Kidney (tissue), 14 donors: ENCODE measurements around the gene AP2A2. TPM values are rescaled to one million over a fixed set of nuclear protein-coding genes. Genes with fewer than 3 reads are reported as not detected.

Experiments
- DNase-seq, 5 donors: peaks; one replicate each; pipeline ENCODE4 v3.0.0-alpha.2; 2013 to 2020
- FAIRE-seq: peaks from 2 replicates; lab custom pipeline; 2012; peaks lifted over from hg19 to GRCh38; lab: Jason Lieb, UNC
- H3K27ac ChIP-seq, 2 donors: one replicate each; pipeline ENCODE4 v1.7.0; 2013; ENCODE audit warnings: low read depth in 2 of 2, low read length in 2 of 2, inconsistent platforms in 1 of 2
- H3K27me3 ChIP-seq: one replicate; pipeline ENCODE4 v1.7.1; 2013; ENCODE audit warnings: low read length, inconsistent platforms; ENCODE audit not compliant: control insufficient read depth, insufficient read depth
- H3K36me3 ChIP-seq, 3 donors: one replicate each; pipeline versions ENCODE4 v1.7.0 to v1.7.1; 2013; ENCODE audit warnings: low read length in 3 of 3, control low read depth in 1 of 3, inconsistent platforms in 1 of 3; ENCODE audit not compliant: insufficient read depth in 3 of 3, control insufficient read depth in 2 of 3
- H3K4me1 ChIP-seq, 3 donors: one replicate each; pipeline versions ENCODE4 v1.7.0 to v1.7.1; 2013; ENCODE audit warnings: low read length in 3 of 3, inconsistent platforms in 1 of 3, low read depth in 1 of 3; ENCODE audit not compliant: control insufficient read depth in 2 of 3, insufficient read depth in 2 of 3
- H3K4me3 ChIP-seq, 3 donors: one replicate each; pipeline versions ENCODE4 v1.7.0 to v1.8.1; 2013; ENCODE audit warnings: low read length in 3 of 3, control low read depth in 1 of 3, inconsistent platforms in 1 of 3
- H3K9ac ChIP-seq, 3 donors: one replicate each; pipeline versions ENCODE4 v1.7.0 to v1.7.1; 2013; ENCODE audit warnings: low read length in 3 of 3, control low read depth in 1 of 3, inconsistent platforms in 1 of 3
- H3K9me3 ChIP-seq, 3 donors: one replicate each; pipeline versions ENCODE4 v1.7.0 to v1.7.1; 2013; ENCODE audit warnings: low read length in 3 of 3, control low read depth in 1 of 3, inconsistent platforms in 1 of 3; ENCODE audit not compliant: control insufficient read depth in 2 of 3, insufficient read depth in 1 of 3
- intact Hi-C: fragments of 100-400 bp; cut with DNase I; formaldehyde crosslinking; loops from one replicate; pipeline ENCODE4 v1.11.1; 2022
- polyA plus RNA-seq: library from polyadenylated mRNA; stranded (reverse); fragments of 350-450 nt; fragmentation: Illumina TruSeq; extraction: RNeasy Lipid Tissue Mini Kit (QIAGEN cat#74804); gene quantifications from one replicate; pipeline ENCODE4 v1.2.3, GENCODE V29; 2014; ENCODE audit warnings: low read depth, low replicate concordance; ENCODE audit not compliant: insufficient read depth
- total RNA-seq: library from RNA; stranded (reverse); fragmentation: NEBNext Ultra II Directional; extraction: Animal tissue kit (Norgen Biotek cat#: 25700); gene quantifications from one replicate; pipeline ENCODE4 v1.2.1, GENCODE V29; 2021
- TF ChIP-seq, protein P1 (sequence below): IDR thresholded peaks from 3 replicates; pipeline ENCODE4 v1.5.1; 2012; ENCODE audit warnings: mild to moderate bottlenecking, moderate library complexity, borderline replicate concordance; ENCODE audit not compliant: insufficient read depth; ENCODE audit errors: extremely low read depth
- donor health status: control.
- donor health status: control.
- donor health status: control.
- donor health status: control.
- donor health status: control.
- donor health status: DM: yes; HTN: yes; CAD: no.
- donor health status: Normal renal cell carcinoma (clear cell type).

The AP2A2 gene
- total and polyA plus RNA-seq, 2 donors from 2014 or later = 76.5 to 144 TPM

DNA sequence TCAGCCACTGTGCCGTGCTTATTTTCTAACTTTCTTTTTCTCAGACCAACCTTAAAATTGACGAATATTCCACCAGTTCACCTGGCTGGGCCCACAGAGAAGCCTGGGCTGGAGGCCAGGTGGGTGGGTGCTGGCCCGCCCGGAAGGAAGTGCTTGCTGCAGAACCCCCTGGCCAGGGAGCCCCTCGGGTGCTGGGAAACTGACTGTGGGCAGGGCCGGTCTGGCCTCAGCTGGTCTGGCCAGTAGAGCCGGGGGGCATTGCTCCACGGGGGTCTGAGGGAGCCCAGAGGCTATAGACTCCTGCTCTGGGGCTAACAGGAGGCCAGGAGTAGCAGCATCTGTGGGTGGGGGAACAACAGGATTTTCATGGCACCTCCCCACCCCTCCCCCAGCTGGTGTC, 8.2 kb upstream of the AP2A2 start:
- H3K9me3 ChIP-seq = no peaks in the 10 kb centered on the region
- H3K4me1 ChIP-seq = no peaks in the 10 kb centered on the region
- no peak for DNase-seq
- intact Hi-C loops = no loop called here
- no peaks in the 10 kb centered on the region for H3K36me3 ChIP-seq
- no peak for FAIRE-seq
- H3K4me3 ChIP-seq = no peak overlapping the region
- TF ChIP-seq, protein P1, sequence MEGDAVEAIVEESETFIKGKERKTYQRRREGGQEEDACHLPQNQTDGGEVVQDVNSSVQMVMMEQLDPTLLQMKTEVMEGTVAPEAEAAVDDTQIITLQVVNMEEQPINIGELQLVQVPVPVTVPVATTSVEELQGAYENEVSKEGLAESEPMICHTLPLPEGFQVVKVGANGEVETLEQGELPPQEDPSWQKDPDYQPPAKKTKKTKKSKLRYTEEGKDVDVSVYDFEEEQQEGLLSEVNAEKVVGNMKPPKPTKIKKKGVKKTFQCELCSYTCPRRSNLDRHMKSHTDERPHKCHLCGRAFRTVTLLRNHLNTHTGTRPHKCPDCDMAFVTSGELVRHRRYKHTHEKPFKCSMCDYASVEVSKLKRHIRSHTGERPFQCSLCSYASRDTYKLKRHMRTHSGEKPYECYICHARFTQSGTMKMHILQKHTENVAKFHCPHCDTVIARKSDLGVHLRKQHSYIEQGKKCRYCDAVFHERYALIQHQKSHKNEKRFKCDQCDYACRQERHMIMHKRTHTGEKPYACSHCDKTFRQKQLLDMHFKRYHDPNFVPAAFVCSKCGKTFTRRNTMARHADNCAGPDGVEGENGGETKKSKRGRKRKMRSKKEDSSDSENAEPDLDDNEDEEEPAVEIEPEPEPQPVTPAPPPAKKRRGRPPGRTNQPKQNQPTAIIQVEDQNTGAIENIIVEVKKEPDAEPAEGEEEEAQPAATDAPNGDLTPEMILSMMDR = no peak
- no peak overlapping the region for H3K27ac ChIP-seq
- H3K27me3 ChIP-seq = no peaks in the 10 kb centered on the region
- no peak overlapping the region for H3K9ac ChIP-seq

DNA sequence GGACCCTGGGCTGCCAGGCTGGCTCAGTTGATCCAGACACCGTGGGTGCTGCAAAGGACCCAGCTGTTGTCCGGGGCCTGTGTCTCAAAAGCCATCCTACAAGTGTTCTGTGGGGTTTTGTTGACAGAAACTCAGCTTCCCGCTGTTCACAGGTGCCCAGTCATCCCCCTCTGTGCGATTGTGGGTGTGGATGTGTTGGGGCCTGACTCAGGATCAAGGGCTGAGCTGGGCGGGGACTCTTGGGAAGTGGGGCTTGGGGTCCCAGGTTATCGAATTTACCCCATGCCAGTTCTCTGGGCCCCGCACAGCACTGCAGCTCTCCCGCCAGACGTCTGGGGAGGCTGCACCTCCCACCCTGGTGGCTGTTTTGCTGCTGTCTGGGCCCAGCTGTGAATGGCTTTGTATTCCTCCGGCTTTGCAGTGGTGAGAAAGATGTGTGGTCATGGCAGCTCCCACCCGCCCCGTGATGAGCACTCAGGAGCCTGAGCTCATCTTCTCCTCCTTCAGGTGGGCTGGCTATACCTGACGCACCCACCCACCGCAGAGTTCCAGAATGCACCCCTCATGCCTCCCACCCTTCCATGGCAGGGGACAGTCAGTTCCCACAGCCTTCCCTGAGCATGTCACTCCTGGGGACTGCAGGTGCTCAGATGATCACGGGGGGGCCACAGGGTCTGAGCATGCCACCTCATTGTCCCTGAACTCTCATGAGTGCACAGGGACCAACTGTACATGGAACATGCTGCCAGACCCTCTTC, 3.6 kb upstream of the AP2A2 start:
- DNase-seq (no peak), FAIRE-seq (no peak)
- intact Hi-C loops = no loop called here
- Histone ChIP-seq H3K27ac (no peak overlapping the region), H3K4me3 (no peak overlapping the region), H3K9me3 (no peaks in the 10 kb centered on the region), H3K27me3 (no peaks in the 10 kb centered on the region), H3K4me1 (peaks cover 0 to 3% (median 0%) of the 10 kb centered on the region in 3 donors), H3K36me3 (no peaks in the 10 kb centered on the region), H3K9ac (no peak overlapping the region)
- TF ChIP-seq, protein P1 = no peak

DNA sequence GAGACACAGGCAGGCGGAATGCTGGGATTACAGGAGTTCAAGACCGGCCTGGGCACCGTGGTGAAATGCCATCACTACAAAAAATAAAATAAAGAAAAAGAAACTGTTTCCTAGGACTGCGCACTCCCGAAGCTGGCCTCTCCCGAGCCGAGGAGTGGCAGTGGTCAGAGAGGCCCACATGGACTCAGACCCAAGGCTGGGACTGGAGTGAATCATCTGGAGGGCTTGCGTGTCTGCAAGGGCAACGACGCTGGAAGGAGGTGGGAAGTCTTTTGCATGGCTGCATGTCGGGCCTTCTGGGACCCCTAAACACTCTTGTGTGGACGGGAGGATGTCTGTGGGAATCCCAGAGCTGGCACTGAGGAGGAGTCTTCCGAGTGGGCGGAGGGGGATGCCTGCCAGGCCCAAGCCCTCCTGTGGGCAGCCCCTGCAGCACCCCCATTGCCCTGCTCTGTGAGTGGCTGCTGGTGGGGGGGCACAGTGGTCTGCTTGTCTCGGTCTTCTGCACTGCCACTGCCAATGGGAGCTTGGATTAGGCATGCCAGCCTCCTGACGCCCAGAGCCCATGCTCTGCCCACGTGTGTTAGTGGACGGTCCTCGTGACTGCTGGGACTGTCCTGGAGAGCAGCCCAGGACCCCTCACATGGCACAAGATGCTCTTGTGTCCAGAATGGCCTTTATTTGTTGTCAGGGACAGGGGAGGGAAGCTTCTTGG, 1.8 kb upstream of the AP2A2 start:
- Histone ChIP-seq H3K4me1 (peaks cover 0 to 16% (median 11%) of the 10 kb centered on the region in 3 donors), H3K4me3 (no peak overlapping the region), H3K36me3 (no peaks in the 10 kb centered on the region), H3K9me3 (no peaks in the 10 kb centered on the region), H3K27ac (no peak overlapping the region), H3K27me3 (no peaks in the 10 kb centered on the region), H3K9ac (no peak overlapping the region)
- TF ChIP-seq, protein P1 = no peak
- no peak for FAIRE-seq
- intact Hi-C loops = no loop called here
- peak in 1 of 5 donors; percentile 63 for DNase-seq
